PFSK-1 (cell line): ENCODE measurements around the gene MAP4K2.

ENCODE experiments used
- FOXP2 ChIP-seq: optimal IDR thresholded peaks from 2 replicates; pipeline ENCODE3; 2011; ENCODE audit warnings: borderline replicate concordance, control low read depth, inconsistent platforms; ENCODE audit not compliant: insufficient read depth; ENCODE audit errors: extremely low read length, extremely low read depth
- POLR2AphosphoS5 ChIP-seq: IDR thresholded peaks from 2 replicates; pipeline ENCODE4 v1.6.1; 2012; ENCODE audit warnings: low read depth, mild to moderate bottlenecking, control low read depth, low read length, moderate library complexity
- SIN3A ChIP-seq: IDR thresholded peaks from 2 replicates; pipeline ENCODE4 v1.6.1; 2012; ENCODE audit warnings: mild to moderate bottlenecking, low read length, moderate library complexity, borderline replicate concordance; ENCODE audit not compliant: insufficient read depth
- TAF1 ChIP-seq: IDR thresholded peaks from 2 replicates; pipeline ENCODE4 v1.6.1; 2012; ENCODE audit warnings: low read length, control low read depth, borderline replicate concordance; ENCODE audit not compliant: insufficient read depth
- TF ChIP-seq, protein P1 (sequence below), 2 experiments: IDR thresholded peaks; 2 replicates each; pipeline versions ENCODE4 v1.6.1 to v1.8.0; 2011 to 2012; ENCODE audit warnings: low read depth in 2 of 2, low read length in 2 of 2, control low read depth in 1 of 2, inconsistent platforms in 1 of 2, mild to moderate bottlenecking in 1 of 2, moderate library complexity in 1 of 2; ENCODE audit not compliant: insufficient read depth in 1 of 2

The MAP4K2 gene

DNA sequence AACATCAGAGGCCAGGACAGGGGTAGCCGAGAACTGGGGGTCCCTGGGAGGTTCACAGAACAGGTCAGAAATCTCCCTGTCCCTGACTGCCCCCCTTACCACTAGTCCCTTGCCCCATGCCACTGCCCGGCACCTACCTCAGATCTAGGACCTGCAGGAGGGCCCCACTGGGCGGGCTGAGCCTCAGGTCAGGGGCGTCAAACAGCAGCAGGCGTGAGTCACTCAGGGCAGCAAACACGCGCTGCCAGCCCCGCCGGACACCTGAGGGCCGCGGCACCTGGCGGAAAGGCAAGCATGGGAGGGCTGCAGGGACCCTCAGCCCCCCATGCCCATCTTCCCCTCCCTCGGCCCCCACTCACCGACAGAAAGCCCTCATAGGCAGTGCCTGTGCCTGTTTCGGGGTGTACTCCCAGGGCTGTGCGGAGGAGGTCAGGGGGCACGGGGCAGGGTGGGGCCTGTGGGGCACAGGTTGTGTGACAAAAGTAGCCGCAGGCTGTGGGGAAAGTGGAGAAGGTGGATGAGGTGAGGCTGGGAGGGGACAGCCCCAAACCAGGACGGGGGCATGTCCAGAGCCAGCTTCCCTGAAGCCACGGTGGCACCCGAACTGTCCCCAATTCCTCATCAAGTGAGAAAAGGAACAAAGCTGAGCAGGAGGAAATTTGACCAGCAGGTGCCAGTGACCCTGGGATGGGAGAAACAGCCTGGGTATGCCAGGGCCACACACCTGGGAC, 29.6 kb upstream of the MAP4K2 start:
- TF ChIP-seq, protein P1, sequence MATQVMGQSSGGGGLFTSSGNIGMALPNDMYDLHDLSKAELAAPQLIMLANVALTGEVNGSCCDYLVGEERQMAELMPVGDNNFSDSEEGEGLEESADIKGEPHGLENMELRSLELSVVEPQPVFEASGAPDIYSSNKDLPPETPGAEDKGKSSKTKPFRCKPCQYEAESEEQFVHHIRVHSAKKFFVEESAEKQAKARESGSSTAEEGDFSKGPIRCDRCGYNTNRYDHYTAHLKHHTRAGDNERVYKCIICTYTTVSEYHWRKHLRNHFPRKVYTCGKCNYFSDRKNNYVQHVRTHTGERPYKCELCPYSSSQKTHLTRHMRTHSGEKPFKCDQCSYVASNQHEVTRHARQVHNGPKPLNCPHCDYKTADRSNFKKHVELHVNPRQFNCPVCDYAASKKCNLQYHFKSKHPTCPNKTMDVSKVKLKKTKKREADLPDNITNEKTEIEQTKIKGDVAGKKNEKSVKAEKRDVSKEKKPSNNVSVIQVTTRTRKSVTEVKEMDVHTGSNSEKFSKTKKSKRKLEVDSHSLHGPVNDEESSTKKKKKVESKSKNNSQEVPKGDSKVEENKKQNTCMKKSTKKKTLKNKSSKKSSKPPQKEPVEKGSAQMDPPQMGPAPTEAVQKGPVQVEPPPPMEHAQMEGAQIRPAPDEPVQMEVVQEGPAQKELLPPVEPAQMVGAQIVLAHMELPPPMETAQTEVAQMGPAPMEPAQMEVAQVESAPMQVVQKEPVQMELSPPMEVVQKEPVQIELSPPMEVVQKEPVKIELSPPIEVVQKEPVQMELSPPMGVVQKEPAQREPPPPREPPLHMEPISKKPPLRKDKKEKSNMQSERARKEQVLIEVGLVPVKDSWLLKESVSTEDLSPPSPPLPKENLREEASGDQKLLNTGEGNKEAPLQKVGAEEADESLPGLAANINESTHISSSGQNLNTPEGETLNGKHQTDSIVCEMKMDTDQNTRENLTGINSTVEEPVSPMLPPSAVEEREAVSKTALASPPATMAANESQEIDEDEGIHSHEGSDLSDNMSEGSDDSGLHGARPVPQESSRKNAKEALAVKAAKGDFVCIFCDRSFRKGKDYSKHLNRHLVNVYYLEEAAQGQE (IDR thresholded peaks at IDR 0.05; ENCODE audit: insufficient read depth in 1 of 2, low read depth in 2 of 2, low read length in 2 of 2), result no peak
- no peak for TF ChIP-seq SIN3A

GRCh38 chr11:64831411-64831891, 28.4 kb upstream of the MAP4K2 start:
- TF ChIP-seq SIN3A, result no peak
- TF ChIP-seq, protein P1 (IDR thresholded peaks at IDR 0.05; ENCODE audit: insufficient read depth in 1 of 2, low read depth in 2 of 2, low read length in 2 of 2), result no peak
- TF ChIP-seq POLR2AphosphoS5, result no peak
- TF ChIP-seq FOXP2, result no peak
- no peak for TF ChIP-seq TAF1

- TF ChIP-seq POLR2AphosphoS5 (no peak), TAF1 (no peak)
- TF ChIP-seq, protein P1 (IDR thresholded peaks at IDR 0.05; ENCODE audit: insufficient read depth in 1 of 2, low read depth in 2 of 2, low read length in 2 of 2), result no peak
Observed at GRCh38 chr11:64829536-64830251, 26.7 kb upstream of the MAP4K2 start.

GRCh38 chr11:64827451-64827839, 24.4 kb upstream of the MAP4K2 start:
- TF ChIP-seq, protein P1 (IDR thresholded peaks at IDR 0.05; ENCODE audit: insufficient read depth in 1 of 2, low read depth in 2 of 2, low read length in 2 of 2), result no peak
- TF ChIP-seq SIN3A, result no peak
- TF ChIP-seq FOXP2, result no peak
- TF ChIP-seq TAF1, result no peak
- TF ChIP-seq POLR2AphosphoS5, result no peak
